Lower lobe of right lung (tissue), 2 donors: ENCODE results near the gene MINDY3. TPM values are rescaled to one million over a fixed set of nuclear protein-coding genes. Genes with fewer than 3 reads are reported as not detected.

Experiments
- ATAC-seq, 2 donors: fragments of 200-7000 bp; cut with Tn5 transposase; one replicate each; pipeline ENCODE4 v1.9.1; 2020 to 2022; ENCODE audit warnings: mild to moderate bottlenecking in 2 of 2, moderate library complexity in 2 of 2
- DNase-seq: peaks from one replicate; pipeline ENCODE4 v3.0.0-alpha.2; 2020
- H3K27ac ChIP-seq: fragments of 200-600 bp; one replicate; pipeline ENCODE4 v1.8.0; 2022
- H3K27me3 ChIP-seq: fragments of 200-600 bp; one replicate; pipeline ENCODE4 v1.8.0; 2022; ENCODE audit warnings: low read depth
- H3K36me3 ChIP-seq: fragments of 200-600 bp; one replicate; pipeline ENCODE4 v1.8.0; 2022; ENCODE audit warnings: mild to moderate bottlenecking
- H3K4me1 ChIP-seq: fragments of 200-600 bp; one replicate; pipeline ENCODE4 v1.8.0; 2022
- H3K4me3 ChIP-seq: fragments of 200-600 bp; one replicate; pipeline ENCODE4 v1.8.0; 2022; ENCODE audit warnings: mild to moderate bottlenecking
- H3K9me3 ChIP-seq: fragments of 200-600 bp; one replicate; pipeline ENCODE4 v1.8.0; 2022
- intact Hi-C: fragments of 100-400 bp; cut with DNase I; formaldehyde crosslinking; loops from one replicate; pipeline ENCODE4 v1.11.0; 2022
- long read RNA-seq: library from polyadenylated mRNA; unstranded; transcript quantifications from one replicate; pipeline ENCODE4 v2.0.0, GENCODE V29; 2021
- total RNA-seq: library from RNA; stranded (reverse); fragmentation: NEBNext Ultra II Directional; extraction: Animal tissue kit (Norgen Biotek cat#: 25700); gene quantifications from one replicate; pipeline ENCODE4 v1.2.1, GENCODE V29; 2021
- TF ChIP-seq, protein P1 (sequence below): fragments of 200-600 bp; IDR thresholded peaks from one replicate; pipeline ENCODE4 v1.8.0; 2022; ENCODE audit warnings: antibody characterized with exemption, mild to moderate bottlenecking
- donor health status: DM: no; HTN: yes; CAD: no; lungs with severe emphysema.

Gene MINDY3
- total RNA-seq: 30.2 TPM
- long read RNA-seq, transcript MINDY3-201 (15 exons, 2,381 nt): major isoform, 17 of 29 reads
- long read RNA-seq, partial matches to known transcripts: 5 of 29 reads
- long read RNA-seq, other reads (novel, unspliced or antisense): 3 of 29 reads

DNA sequence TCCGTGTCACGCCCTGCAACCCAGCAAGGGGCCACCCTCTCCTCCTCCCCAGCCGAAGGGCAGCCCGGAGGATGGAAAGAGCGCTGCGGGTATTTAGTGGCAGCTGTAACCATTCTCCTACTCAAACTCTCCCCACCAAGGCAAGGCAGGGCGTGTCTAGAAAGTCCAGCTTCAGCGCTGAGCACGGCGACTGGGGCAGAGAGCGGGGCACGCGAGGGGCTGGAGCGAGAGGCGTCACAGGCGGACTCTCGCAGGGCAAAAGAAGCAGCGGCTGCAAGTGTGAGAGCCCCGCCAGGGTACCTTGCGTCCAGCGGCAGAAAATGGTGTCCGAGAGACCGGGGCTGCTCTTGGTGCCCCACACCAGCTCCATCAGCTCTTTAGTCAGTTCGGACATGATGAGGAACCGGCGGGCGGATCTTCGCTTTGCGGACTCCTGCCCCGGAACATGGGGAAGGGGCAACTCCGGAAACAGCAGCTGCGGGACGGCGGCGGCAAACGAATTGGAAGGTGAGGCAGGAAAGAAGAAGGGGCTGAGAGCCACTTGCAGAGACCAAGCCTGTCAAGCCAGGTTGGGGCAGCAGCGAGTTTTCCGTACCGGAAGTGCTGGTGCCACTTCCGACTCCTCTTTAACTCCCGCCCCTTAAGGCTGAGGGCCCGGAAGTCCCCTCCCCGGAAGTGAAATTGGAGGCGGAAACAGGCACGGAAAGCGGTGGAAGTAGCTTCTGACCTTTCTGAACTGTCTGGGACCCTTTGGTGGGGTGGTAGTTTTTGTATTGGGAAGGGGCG is at the start of gene MINDY3:
Gene MINDY3 (minus strand): TSS at position 602 of the 786 bp plus-strand sequence. CDS start 208 bp downstream, at position 394.
- DNase-seq (peak; percentile 86), ATAC-seq (peak; percentile 94 to 98)
- TF ChIP-seq, protein P1, sequence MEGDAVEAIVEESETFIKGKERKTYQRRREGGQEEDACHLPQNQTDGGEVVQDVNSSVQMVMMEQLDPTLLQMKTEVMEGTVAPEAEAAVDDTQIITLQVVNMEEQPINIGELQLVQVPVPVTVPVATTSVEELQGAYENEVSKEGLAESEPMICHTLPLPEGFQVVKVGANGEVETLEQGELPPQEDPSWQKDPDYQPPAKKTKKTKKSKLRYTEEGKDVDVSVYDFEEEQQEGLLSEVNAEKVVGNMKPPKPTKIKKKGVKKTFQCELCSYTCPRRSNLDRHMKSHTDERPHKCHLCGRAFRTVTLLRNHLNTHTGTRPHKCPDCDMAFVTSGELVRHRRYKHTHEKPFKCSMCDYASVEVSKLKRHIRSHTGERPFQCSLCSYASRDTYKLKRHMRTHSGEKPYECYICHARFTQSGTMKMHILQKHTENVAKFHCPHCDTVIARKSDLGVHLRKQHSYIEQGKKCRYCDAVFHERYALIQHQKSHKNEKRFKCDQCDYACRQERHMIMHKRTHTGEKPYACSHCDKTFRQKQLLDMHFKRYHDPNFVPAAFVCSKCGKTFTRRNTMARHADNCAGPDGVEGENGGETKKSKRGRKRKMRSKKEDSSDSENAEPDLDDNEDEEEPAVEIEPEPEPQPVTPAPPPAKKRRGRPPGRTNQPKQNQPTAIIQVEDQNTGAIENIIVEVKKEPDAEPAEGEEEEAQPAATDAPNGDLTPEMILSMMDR: no peak

DNA sequence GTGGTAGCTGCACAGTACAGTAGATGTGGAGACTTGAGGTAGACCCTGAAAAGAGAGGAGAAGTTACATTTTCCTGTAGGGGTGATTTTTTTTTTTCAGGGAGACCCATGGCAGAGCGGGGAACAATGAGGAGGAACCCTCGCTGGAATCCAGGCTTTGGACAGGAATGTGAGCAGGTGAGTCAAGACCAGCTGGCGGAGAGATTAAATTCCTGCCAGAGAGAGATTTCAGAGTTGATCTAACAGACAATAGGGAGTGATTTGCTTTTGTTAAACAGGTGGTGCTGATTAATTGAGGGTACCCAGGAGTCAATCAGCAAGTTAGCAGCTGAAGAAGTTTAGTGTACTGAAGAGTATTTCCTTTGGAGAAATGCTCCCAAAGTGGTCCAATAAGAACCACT is 41.6 kb upstream of the MINDY3 start:
- intact Hi-C loops: no loop called here
- no peaks in the 10 kb centered on the region for H3K9me3 ChIP-seq
- no peak overlapping the region for H3K27ac ChIP-seq
- DNase-seq (no peak), ATAC-seq (no peak)
- no peaks in the 10 kb centered on the region for H3K4me1 ChIP-seq
- H3K4me3 ChIP-seq: no peak overlapping the region
- TF ChIP-seq, protein P1: no peak
- no peaks in the 10 kb centered on the region for H3K27me3 ChIP-seq
- no peaks in the 10 kb centered on the region for H3K36me3 ChIP-seq

More for the DNA sequence above, at the start of gene MINDY3:
- intact Hi-C loops: no loop called here
- H3K27me3 ChIP-seq: peaks cover 3% of the 10 kb centered on the region
- H3K9me3 ChIP-seq: no peaks in the 10 kb centered on the region
- no peaks in the 10 kb centered on the region for H3K36me3 ChIP-seq
- H3K4me3 ChIP-seq: peak within 1 kb of the TSS; percentile 98
- peaks cover 38% of the 10 kb centered on the region for H3K4me1 ChIP-seq
- peak within 1 kb of the TSS; percentile 83 for H3K27ac ChIP-seq

DNA sequence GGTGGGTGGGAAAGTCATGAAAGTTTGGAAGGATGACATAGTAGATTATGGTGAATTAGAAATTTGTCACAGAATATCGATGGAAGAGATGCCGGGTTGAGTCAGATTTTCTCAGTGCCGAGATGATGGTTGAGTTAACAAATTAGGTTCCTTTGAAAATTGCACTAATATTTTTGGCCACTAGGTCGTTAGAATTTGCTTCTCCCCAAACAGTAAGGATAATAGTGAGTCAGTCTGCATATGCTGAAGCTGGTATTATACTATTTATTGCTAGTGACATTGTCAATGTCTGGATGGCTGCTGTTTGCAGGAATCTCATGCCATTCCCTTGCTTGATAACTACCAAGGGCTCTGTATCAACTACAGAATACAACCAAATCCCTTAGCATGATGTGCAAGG is 37.7 kb upstream of the MINDY3 start:
- TF ChIP-seq, protein P1: no peak
- no peaks in the 10 kb centered on the region for H3K9me3 ChIP-seq
- intact Hi-C loops: no loop called here
- no peaks in the 10 kb centered on the region for H3K36me3 ChIP-seq
- ATAC-seq (no peak), DNase-seq (no peak)
- H3K27me3 ChIP-seq: peaks cover 4% of the 10 kb centered on the region
- H3K4me3 ChIP-seq: no peak overlapping the region
- H3K27ac ChIP-seq: no peak overlapping the region
- no peaks in the 10 kb centered on the region for H3K4me1 ChIP-seq

DNA sequence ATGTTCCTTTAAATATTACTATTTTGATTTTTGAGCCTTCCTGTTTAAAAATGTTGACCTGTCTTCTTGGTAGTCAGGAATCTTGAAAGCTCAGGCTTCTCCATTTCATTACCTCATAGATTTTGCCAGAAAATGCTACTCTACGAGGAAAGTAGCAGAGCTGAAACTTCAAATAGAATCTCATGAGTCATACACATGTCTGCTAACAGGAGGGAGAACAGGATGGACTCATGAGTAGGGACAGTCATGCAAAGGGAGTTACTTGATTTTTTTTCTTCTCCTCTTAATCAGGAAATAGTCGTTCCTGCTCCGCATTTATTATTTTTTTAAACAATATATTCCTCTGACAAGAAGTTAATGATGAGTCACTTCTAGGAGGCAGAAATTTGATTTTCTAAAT is 37.0 kb upstream of the MINDY3 start:
- intact Hi-C loops: no loop called here
- H3K27me3 ChIP-seq: peaks cover 4% of the 10 kb centered on the region
- no peaks in the 10 kb centered on the region for H3K4me1 ChIP-seq
- ATAC-seq (no peak), DNase-seq (no peak)
- no peaks in the 10 kb centered on the region for H3K9me3 ChIP-seq
- no peak overlapping the region for H3K4me3 ChIP-seq
- no peaks in the 10 kb centered on the region for H3K36me3 ChIP-seq
- TF ChIP-seq, protein P1: no peak
- no peak overlapping the region for H3K27ac ChIP-seq

DNA sequence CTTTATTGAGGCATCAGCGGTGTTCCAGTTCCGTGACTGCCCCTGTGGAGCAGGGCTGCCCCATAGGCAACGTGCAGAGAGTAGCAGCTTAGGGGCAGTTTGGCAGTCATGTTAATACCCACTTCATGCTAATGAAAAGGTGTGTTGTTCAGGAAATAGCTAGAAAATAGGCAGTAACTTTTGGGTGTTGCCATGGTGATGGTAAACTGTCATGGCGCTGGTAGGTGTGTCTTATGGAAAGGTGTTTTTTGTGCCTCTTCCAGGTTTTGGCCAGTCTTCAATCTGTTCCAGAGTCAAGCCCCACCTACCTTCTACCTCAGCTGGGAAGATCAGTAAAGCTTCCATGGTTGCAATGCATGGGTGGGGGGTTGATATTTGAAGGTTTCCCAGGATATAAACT is 36.3 kb upstream of the MINDY3 start:
- no peaks in the 10 kb centered on the region for H3K36me3 ChIP-seq
- DNase-seq (no peak), ATAC-seq (no peak)
- peaks cover 4% of the 10 kb centered on the region for H3K27me3 ChIP-seq
- TF ChIP-seq, protein P1: no peak
- H3K9me3 ChIP-seq: no peaks in the 10 kb centered on the region
- intact Hi-C loops: no loop called here
- no peak overlapping the region for H3K4me3 ChIP-seq
- no peaks in the 10 kb centered on the region for H3K4me1 ChIP-seq
- no peak overlapping the region for H3K27ac ChIP-seq
